ENCODE results near the gene ALDH5A1.
A peak's percentile ranks its signal among the peaks of the same experiment; 100 is the strongest.

ALDH5A1 gene

DNA sequence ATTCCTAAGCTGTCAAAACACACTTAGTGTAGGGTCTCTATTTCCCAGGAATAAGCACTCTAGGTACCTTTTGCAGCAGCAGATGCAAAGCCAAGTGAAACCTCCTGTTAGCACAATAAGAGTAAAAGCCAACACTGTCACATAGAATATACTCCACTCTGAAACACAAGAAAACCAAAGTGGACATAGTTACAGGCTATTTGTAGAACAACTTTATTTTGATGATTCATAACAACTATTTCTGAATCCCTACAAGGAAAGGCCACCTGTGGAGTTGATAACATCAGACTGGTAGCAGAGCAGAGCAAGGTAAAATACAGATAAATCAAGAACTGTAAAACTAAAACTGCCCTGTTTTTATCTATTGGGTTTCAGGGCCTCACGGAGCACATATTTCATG, 59.7 kb downstream of the ALDH5A1 start:
- H3K36me3 Mint-ChIP-seq (ENCODE audit: low read depth), result no peaks in the 10 kb centered on the region
- no peaks in the 10 kb centered on the region for H3K9me3 Mint-ChIP-seq
- DNase-seq, result no peak
- H3K4me1 Mint-ChIP-seq, result no peaks in the 10 kb centered on the region
- H3K4me3 Mint-ChIP-seq, result no peak overlapping the region
- no peaks in the 10 kb centered on the region for H3K27me3 Mint-ChIP-seq
- H3K27ac Mint-ChIP-seq, result no peak overlapping the region
- no peak for ATAC-seq

DNA sequence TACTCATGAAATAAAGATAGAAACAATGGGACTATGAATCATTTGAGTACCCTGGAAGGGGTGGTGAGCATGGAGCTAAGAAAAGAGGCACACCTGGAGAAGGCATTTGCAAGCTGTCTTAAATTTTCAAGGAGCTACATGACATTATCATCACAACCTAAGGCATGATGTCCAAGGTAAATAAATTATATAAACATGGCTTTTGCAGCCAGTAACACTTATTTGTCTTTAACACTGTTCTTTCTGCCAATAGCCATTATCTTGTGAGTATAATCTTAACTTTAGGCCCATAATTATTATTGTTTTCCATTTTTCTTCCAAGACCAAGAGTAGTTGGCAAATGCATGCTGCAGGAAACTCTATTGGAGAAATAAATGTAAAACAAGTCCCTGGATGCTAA, 63.7 kb downstream of the ALDH5A1 start:
- ATAC-seq (no peak), DNase-seq (no peak)
- Mint-ChIP-seq H3K27ac (no peak overlapping the region), H3K27me3 (no peaks in the 10 kb centered on the region), H3K4me3 (no peak overlapping the region), H3K4me1 (no peaks in the 10 kb centered on the region), H3K9me3 (no peaks in the 10 kb centered on the region), H3K36me3 (ENCODE audit: low read depth) (no peaks in the 10 kb centered on the region)

DNA sequence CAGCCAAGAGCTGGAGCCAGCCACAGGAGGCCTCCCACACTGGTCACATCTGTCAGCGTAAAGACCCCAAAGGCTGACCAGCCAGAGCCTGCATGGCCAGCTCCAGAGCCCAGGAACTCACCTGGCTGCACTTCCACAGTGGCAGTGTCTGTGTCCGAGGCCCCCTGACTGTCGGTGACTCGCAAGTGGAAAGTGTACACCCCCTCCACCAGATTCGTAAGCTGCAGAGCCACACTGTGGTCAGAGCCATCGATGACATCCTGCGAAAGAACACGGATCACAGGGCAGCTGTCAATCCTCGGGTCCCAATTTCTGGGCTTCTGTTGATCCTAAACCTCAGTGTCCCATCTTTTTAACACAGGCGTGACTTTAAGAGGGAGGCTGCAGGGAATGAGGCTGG, 69.3 kb downstream of the ALDH5A1 start:
- Mint-ChIP-seq H3K4me1 (no peaks in the 10 kb centered on the region), H3K27me3 (no peaks in the 10 kb centered on the region), H3K27ac (no peak overlapping the region), H3K4me3 (no peak overlapping the region), H3K9me3 (no peaks in the 10 kb centered on the region), H3K36me3 (ENCODE audit: low read depth) (no peaks in the 10 kb centered on the region)
- DNase-seq (peak; percentile 3), ATAC-seq (no peak)

DNA sequence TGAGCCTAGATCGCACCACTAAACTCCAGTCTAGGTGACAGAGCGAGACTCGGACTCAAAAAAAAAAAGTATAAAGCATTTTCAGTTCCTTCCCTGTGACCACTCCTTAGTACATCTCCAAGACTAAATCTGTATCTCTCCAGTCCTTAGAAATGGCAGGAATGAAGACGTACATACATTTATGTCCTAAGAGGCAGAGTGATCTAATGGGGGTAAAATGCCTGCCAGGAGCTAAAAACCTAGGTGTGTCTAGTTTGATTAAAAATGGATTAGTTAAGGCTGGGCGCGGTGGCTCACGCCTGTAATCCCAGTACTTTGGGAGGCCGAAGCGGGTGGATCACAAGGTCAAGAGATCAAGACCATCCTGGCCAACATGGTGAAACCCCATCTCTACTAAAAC, 70.4 kb downstream of the ALDH5A1 start:
- H3K27me3 Mint-ChIP-seq, result no peaks in the 10 kb centered on the region
- no peaks in the 10 kb centered on the region for H3K4me1 Mint-ChIP-seq
- H3K9me3 Mint-ChIP-seq, result no peaks in the 10 kb centered on the region
- ATAC-seq (no peak), DNase-seq (no peak)
- H3K4me3 Mint-ChIP-seq, result no peak overlapping the region
- no peak overlapping the region for H3K27ac Mint-ChIP-seq
- no peaks in the 10 kb centered on the region for H3K36me3 Mint-ChIP-seq (ENCODE audit: low read depth)

DNA sequence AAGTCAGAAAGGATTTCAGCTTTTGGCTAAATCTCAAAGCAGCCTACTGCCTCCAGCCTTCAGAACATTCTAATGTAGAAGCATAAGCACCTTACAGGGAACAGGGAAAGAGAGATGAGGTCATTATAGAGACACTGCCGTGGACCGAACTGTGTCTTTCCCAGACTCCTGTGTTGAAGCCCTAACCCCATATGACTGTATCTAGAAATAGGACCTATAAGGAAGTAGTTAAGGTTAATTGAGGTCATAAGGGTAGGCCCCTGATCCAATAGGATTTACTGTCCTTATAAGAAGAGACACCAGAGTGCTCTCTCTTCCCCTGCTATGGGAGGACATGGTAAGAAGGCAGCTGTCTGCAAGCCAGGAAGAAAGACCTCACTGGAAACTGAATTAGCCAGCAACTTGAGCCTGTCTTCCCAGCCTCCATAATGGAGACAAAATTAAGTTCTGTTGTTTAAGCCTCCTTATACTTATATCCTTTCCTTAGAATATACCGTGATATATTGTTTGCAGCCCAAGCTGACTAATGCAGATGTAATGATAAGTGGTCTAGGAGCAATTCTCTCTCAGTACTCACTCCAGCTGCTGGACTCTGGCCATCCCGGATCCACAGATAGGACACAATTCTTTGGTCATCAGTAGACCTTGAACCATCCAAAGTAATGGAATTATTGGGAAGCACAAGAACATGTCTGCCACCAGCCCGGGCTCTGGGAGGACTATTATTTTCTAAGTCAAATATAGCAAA, 71.4 kb downstream of the ALDH5A1 start:
- DNase-seq (no peak), ATAC-seq (no peak)
- H3K36me3 Mint-ChIP-seq (ENCODE audit: low read depth), result no peaks in the 10 kb centered on the region
- no peaks in the 10 kb centered on the region for H3K9me3 Mint-ChIP-seq
- H3K4me1 Mint-ChIP-seq, result no peaks in the 10 kb centered on the region
- no peaks in the 10 kb centered on the region for H3K27me3 Mint-ChIP-seq
- no peak overlapping the region for H3K27ac Mint-ChIP-seq
- no peak overlapping the region for H3K4me3 Mint-ChIP-seq

DNA sequence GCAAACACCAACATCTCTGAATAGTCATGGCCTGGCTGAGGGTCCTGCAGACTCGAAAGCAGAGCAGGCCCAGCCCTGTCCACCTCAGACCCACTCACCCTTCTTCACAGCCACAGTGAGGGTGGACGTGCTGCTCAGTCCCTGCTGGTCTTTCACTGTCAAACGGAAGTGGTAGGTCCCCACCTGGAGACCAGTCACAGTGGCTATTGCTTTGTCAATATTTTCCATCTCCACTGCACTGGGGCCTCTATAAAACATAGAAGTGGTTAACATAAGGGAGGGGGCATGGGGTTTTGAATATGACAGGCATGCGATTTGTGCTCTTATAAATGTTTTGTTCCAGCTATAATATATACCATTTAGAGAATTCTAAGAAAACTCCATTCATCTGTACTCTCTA, 73.9 kb downstream of the ALDH5A1 start:
- DNase-seq, result no peak
- Mint-ChIP-seq H3K4me1 (no peaks in the 10 kb centered on the region), H3K27me3 (peaks cover 2% of the 10 kb centered on the region), H3K36me3 (ENCODE audit: low read depth) (no peaks in the 10 kb centered on the region), H3K27ac (no peak overlapping the region), H3K4me3 (no peak overlapping the region), H3K9me3 (no peaks in the 10 kb centered on the region)
- ATAC-seq, result no peak

DNA sequence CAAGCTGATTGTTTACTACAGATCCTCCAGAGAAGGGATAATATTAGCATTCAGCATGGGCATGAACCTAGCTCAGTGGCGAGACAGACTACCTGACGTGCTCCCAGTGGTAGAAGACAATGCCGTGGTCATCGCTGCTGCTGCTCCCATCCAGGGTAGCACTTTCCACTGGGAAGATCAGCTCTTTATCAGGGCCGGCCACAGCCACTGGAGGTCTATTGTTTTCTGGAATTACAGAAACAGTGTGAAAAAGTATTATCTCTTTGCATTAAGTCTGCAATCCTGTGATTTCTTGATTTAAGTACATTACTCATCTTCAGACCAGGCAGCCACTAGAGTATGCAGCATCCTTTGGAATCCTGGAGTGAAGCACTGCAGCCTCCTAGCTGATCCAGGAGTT, 75.0 kb downstream of the ALDH5A1 start:
- peaks cover 2% of the 10 kb centered on the region for H3K27me3 Mint-ChIP-seq
- no peaks in the 10 kb centered on the region for H3K9me3 Mint-ChIP-seq
- DNase-seq (no peak), ATAC-seq (no peak)
- no peaks in the 10 kb centered on the region for H3K36me3 Mint-ChIP-seq (ENCODE audit: low read depth)
- no peak overlapping the region for H3K4me3 Mint-ChIP-seq
- no peak overlapping the region for H3K27ac Mint-ChIP-seq
- no peaks in the 10 kb centered on the region for H3K4me1 Mint-ChIP-seq

DNA sequence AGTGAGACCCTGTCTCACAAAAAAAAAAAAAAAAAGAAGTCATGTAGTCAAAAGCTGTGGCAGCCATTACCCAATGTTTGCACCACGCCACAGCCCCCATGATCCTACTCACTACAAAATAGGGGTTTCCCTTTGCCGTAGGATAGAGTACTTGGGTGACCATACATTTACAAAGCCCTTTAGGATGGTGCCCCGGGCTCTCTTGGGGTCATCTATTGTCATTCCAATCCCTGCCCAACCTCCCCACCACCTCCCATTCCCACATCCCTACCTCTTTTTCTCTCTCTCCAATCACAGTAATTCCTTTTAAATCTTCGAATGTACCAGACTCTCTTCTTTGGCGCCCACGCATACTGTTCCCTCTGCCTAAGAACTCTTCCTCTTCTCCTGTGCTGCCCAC, 76.6 kb downstream of the ALDH5A1 start:
- ATAC-seq, result no peak
- peaks cover 2% of the 10 kb centered on the region for H3K27me3 Mint-ChIP-seq
- no peaks in the 10 kb centered on the region for H3K4me1 Mint-ChIP-seq
- DNase-seq, result no peak
- H3K27ac Mint-ChIP-seq, result no peak overlapping the region
- H3K9me3 Mint-ChIP-seq, result no peaks in the 10 kb centered on the region
- H3K36me3 Mint-ChIP-seq (ENCODE audit: low read depth), result no peaks in the 10 kb centered on the region
- no peak overlapping the region for H3K4me3 Mint-ChIP-seq

DNA sequence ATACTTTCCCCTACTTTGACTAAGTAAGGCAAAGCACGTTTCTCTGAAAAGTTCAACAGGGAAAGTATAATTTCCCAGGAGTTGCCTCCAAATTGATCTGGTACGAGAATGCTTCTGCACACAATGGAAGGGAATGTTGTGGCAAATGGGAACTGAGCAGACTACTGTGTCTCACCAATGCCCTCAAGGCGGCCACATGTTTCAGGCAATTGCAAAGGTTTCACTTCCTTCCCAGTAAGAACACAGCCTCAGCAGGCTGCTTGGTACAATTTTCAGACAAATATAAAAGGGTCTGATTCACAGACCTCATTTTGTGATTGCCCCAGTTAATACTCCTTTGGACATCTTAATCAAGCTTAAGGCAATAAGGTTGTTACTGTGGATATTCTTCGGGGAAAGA, 80.0 kb downstream of the ALDH5A1 start:
- no peak overlapping the region for H3K4me3 Mint-ChIP-seq
- H3K36me3 Mint-ChIP-seq (ENCODE audit: low read depth), result no peaks in the 10 kb centered on the region
- peaks cover 2% of the 10 kb centered on the region for H3K27me3 Mint-ChIP-seq
- no peak overlapping the region for H3K27ac Mint-ChIP-seq
- DNase-seq, result no peak
- no peaks in the 10 kb centered on the region for H3K4me1 Mint-ChIP-seq
- no peaks in the 10 kb centered on the region for H3K9me3 Mint-ChIP-seq
- no peak for ATAC-seq

DNA sequence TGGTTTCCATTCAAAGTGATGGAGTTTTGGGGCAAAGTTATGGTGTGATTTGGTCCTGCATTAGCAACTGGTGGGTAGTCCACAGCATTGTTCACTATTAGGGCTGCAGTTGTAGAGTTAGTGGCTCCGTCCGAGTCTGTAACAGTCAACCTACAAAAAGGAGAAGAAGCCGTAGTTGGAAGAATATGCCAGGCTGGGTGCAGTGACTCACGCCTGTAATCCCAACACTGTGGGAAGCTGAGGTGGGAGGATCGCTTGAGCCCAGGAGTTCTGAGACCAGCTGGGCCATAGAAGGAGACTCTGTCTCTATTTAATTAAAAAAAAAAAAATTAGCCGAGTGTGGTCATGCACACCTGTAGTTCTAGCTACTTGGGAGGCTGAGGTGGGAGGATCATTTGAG, 81.7 kb downstream of the ALDH5A1 start:
- DNase-seq, result no peak
- Mint-ChIP-seq H3K36me3 (ENCODE audit: low read depth) (no peaks in the 10 kb centered on the region), H3K4me3 (no peak overlapping the region), H3K9me3 (no peaks in the 10 kb centered on the region), H3K27me3 (peaks cover 2% of the 10 kb centered on the region), H3K4me1 (no peaks in the 10 kb centered on the region), H3K27ac (no peak overlapping the region)
- ATAC-seq, result no peak

DNA sequence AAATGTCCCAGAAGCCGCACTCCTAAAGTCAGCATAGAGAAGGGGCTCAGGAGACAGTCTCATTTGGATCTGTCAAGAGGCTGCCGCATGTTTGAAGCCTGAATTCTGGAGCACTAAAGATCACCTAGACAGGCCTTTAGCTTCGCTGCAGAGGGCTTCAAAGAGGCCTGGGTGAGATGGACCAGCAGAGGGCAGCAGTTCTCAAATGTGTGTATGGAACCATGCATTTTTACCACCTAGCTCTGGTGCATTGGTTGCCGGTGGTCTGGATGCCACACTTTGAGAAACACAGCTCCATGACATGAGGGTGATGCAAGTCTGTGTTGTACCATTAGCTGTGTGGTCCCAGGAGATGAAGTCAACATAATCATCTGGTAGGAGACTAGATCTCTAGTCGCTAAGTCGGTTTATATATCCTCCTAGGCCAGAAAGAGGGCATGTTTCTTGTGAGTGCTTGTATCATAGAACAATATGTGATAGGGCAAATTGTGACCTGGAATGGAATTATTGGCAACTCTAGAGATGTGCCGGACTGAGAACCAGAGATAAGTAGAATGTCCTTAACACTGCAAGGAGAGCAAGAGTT, 86.4 kb downstream of the ALDH5A1 start:
- peak; percentile 81 for DNase-seq
- H3K4me3 Mint-ChIP-seq, result no peak overlapping the region
- ATAC-seq, result peak; percentile 84
- no peaks in the 10 kb centered on the region for H3K9me3 Mint-ChIP-seq
- H3K36me3 Mint-ChIP-seq (ENCODE audit: low read depth), result no peaks in the 10 kb centered on the region
- H3K27ac Mint-ChIP-seq, result no peak overlapping the region
- peaks cover 6% of the 10 kb centered on the region for H3K4me1 Mint-ChIP-seq
- H3K27me3 Mint-ChIP-seq, result no peaks in the 10 kb centered on the region

DNA sequence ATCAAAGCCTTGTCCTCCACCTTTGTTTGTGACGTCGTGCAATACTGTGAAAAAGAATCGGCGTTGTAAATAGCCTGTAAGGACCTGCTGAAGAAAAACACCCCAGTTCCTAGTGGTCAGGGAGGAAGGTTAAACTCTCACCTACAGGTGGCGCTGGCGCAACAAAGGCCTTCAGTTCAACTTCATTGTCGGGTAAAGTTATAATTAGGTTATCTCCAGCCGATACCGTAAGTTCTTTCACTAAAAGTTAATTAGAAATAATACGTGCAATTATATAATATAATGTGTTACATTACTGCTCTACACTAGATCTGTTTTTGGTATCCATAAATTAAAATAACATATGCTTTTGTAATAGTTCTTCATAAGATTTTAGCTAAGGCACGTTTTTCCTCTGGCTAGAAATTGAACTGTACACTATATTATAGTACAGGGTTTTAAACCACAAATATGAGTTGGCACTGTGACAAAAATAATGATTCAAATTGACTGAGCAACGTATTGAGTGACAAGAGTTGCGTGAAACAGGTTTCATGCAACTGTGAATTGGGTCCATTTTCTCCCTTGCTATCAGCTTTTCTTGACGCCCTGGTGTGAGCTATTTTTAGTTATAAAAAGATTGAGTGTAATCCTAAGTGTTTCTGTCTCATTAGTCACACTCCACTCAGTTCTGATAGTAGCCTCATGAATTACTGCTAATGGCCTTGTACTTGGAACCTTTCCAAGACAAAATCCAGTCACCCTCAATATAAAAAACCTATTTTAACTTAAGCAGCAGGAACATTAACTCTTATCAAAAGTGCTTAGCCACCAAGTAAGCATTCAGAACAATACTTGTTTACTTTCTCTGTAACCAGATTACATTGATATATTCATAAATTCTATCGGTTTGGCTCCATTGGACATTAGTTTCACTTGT, 89.0 kb downstream of the ALDH5A1 start:
- Mint-ChIP-seq H3K9me3 (no peaks in the 10 kb centered on the region), H3K4me3 (no peak overlapping the region), H3K4me1 (peaks cover 6% of the 10 kb centered on the region), H3K27me3 (peaks cover 3% of the 10 kb centered on the region), H3K27ac (no peak overlapping the region), H3K36me3 (ENCODE audit: low read depth) (no peaks in the 10 kb centered on the region)
- no peak for ATAC-seq
- peak; percentile 80 for DNase-seq

DNA sequence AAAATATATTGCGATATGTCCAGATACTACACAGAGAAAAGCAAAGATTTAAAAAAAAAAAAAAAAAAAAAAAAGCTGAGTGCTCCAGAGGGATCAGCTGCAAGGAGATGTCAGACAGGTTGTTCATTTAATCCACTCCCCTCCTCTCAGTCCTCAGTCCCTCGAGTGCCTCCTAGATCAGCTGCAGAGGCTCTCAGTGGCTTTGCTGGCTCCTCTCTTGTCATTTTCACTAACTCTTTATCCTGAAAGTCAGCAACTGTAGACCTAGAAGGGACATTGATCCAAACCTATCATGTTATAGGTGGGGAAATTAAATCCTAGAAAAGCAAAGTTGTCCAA, 89.6 kb downstream of the ALDH5A1 start:
- Mint-ChIP-seq H3K4me3 (no peak overlapping the region), H3K27ac (no peak overlapping the region)

More for the DNA sequence above, 89.6 kb downstream of the ALDH5A1 start:
- H3K27me3 Mint-ChIP-seq, result peaks cover 3% of the 10 kb centered on the region
- no peak for ATAC-seq
- no peak for DNase-seq
- peaks cover 6% of the 10 kb centered on the region for H3K4me1 Mint-ChIP-seq
- no peaks in the 10 kb centered on the region for H3K36me3 Mint-ChIP-seq (ENCODE audit: low read depth)
- no peaks in the 10 kb centered on the region for H3K9me3 Mint-ChIP-seq

All from activated naive CD8-positive, alpha-beta T cell treated with anti-CD3 and anti-CD28 coated beads, Interleukin-2, amount 50 U/mL, for 24 hours (primary cell).